Keratinocyte (primary cell): Measurements from ENCODE around the gene STAT3. TPM values are rescaled to one million over a fixed set of nuclear protein-coding genes. Genes with fewer than 3 reads are reported as not detected.

Experiments used
- DNase-seq: peaks from one replicate; pipeline ENCODE4 v3.0.0-alpha.2; 2011; ENCODE audit warnings: low read depth, missing footprints, low spot score
- FAIRE-seq: peaks from 2 replicates; lab custom pipeline; 2011; peaks lifted over from hg19 to GRCh38; lab: Jason Lieb, UNC
- H2AFZ ChIP-seq: 2 replicates; pipeline ENCODE4 v1.6.0; 2012; ENCODE audit warnings: low read length, control low read depth, inconsistent platforms; ENCODE audit not compliant: control insufficient read depth
- H3K27ac ChIP-seq: 2 replicates; pipeline ENCODE4 v1.5.1; 2011; ENCODE audit warnings: low read length; ENCODE audit not compliant: control insufficient read depth, insufficient read depth
- H3K27me3 ChIP-seq: 3 replicates; pipeline ENCODE4 v1.6.0; 2011; ENCODE audit warnings: low read length; ENCODE audit not compliant: control insufficient read depth, insufficient read depth; ENCODE audit errors: extremely low read depth
- H3K36me3 ChIP-seq, 2 experiments: 2 replicates in 1 of 2; 3 replicates in 1 of 2; pipeline ENCODE4 v1.5.1; 2011; ENCODE audit warnings: low read length in 2 of 2, mild to moderate bottlenecking in 1 of 2; ENCODE audit not compliant: control insufficient read depth in 2 of 2, insufficient read depth in 2 of 2; ENCODE audit errors: extremely low read depth in 1 of 2
- H3K4me1 ChIP-seq: 3 replicates; pipeline ENCODE4 v1.5.1; 2011; ENCODE audit warnings: low read length; ENCODE audit not compliant: control insufficient read depth, insufficient read depth; ENCODE audit errors: extremely low read depth
- H3K4me2 ChIP-seq: 3 replicates; pipeline ENCODE4 v1.6.0; 2011; ENCODE audit warnings: low read depth, low read length; ENCODE audit not compliant: control insufficient read depth, insufficient read depth; ENCODE audit errors: extremely low read depth
- H3K4me3 ChIP-seq, 3 experiments: fragments of 200-600 bp in 1 of 3; sonication (generic) in 1 of 3; 2 replicates in 2 of 3; 3 replicates in 1 of 3; pipeline ENCODE4 v1.5.1; 2011 to 2016; ENCODE audit warnings: low read length in 3 of 3, mild to moderate bottlenecking in 3 of 3, control low read depth in 2 of 3, inconsistent platforms in 1 of 3, low read depth in 1 of 3, mixed read lengths in 1 of 3, mixed run types in 1 of 3, moderate library complexity in 1 of 3; ENCODE audit not compliant: control insufficient read depth in 2 of 3, insufficient read depth in 2 of 3; ENCODE audit errors: extremely low read depth in 1 of 3
- H3K79me2 ChIP-seq: 2 replicates; pipeline ENCODE4 v1.6.0; 2012; ENCODE audit warnings: low read length; ENCODE audit not compliant: control insufficient read depth, insufficient read depth
- H3K9ac ChIP-seq: 3 replicates; pipeline ENCODE4 v1.6.0; 2011; ENCODE audit warnings: low read length; ENCODE audit not compliant: control insufficient read depth, insufficient read depth; ENCODE audit errors: extremely low read depth
- H3K9me1 ChIP-seq: 3 replicates; pipeline ENCODE4 v1.6.0; 2011; ENCODE audit warnings: low read length; ENCODE audit not compliant: control insufficient read depth, insufficient read depth; ENCODE audit errors: extremely low read depth
- H3K9me3 ChIP-seq: 2 replicates; pipeline ENCODE4 v1.5.1; 2012; ENCODE audit warnings: low read depth, low read length; ENCODE audit not compliant: control insufficient read depth
- H4K20me1 ChIP-seq: 3 replicates; pipeline ENCODE4 v1.6.0; 2011; ENCODE audit warnings: low read length; ENCODE audit not compliant: control insufficient read depth, insufficient read depth; ENCODE audit errors: extremely low read depth
- CTCF ChIP-seq, 3 experiments: IDR thresholded peaks in 1 of 3; conservative IDR thresholded peaks in 1 of 3; optimal IDR thresholded peaks in 1 of 3; 2 replicates in 2 of 3; 3 replicates in 1 of 3; pipeline versions ENCODE3 to v1.5.1; 2011; ENCODE audit warnings: low read length in 3 of 3, mild to moderate bottlenecking in 3 of 3, moderate library complexity in 2 of 3, control low read depth in 1 of 3, inconsistent platforms in 1 of 3; ENCODE audit not compliant: insufficient read depth in 2 of 3; ENCODE audit errors: extremely low read depth in 1 of 3
- EZH2 ChIP-seq: IDR thresholded peaks from one replicate; pipeline ENCODE4 v1.6.1; 2012; ENCODE audit warnings: inconsistent platforms, mild to moderate bottlenecking, low read length, moderate library complexity
- dilution Hi-C: fragments of 300-500 bp; cut with MboI; formaldehyde crosslinking; loops from one replicate; pipeline ENCODE4 v1.7.0; 2020; ENCODE audit warnings: low sequenced_read_pairs; ENCODE audit not compliant: extremely low pct_ligation_motif_present
- polyA plus RNA-seq, 5 experiments: library from polyadenylated mRNA; depleted of rRNA in 3 of 5; stranded (reverse) in 3 of 5; stranded (forward) in 1 of 5; unstranded in 1 of 5; fragments of >200 nt; gene quantifications; 1 replicate in 1 of 5; 2 replicates in 3 of 5; 3 replicates in 1 of 5; pipeline versions ENCODE4 v1.2.1 to v1.2.3, GENCODE V29; 2011 to 2012; ENCODE audit warnings: missing spikeins in 2 of 5, low read depth in 1 of 5, low replicate concordance in 1 of 5

Gene STAT3
- polyA plus RNA-seq, 1 donor (not counting 4 experiments of a cell fraction or from before 2014, with no cell fraction given) = 37.4 TPM

GRCh38 chr17:42431758-42432161 lies 43.5 kb upstream of the STAT3 start:
- H3K4me1 ChIP-seq = peaks cover 12% of the 10 kb centered on the region
- no peaks in the 10 kb centered on the region for H3K9me3 ChIP-seq
- H3K36me3 ChIP-seq = no peaks in the 10 kb centered on the region
- no peak overlapping the region for H3K4me3 ChIP-seq
- no peak overlapping the region for H2AFZ ChIP-seq
- DNase-seq (no peak), FAIRE-seq (no peak)
- no peak overlapping the region for H3K4me2 ChIP-seq
- H3K27me3 ChIP-seq = no peaks in the 10 kb centered on the region
- no peaks in the 10 kb centered on the region for H4K20me1 ChIP-seq
- no peak for TF ChIP-seq EZH2
- no peak for TF ChIP-seq CTCF (optimal IDR thresholded peaks at IDR 0.05 in 1 of 3, IDR thresholded peaks at IDR 0.05 in 1 of 3, conservative IDR thresholded peaks at IDR 0.05 in 1 of 3; ENCODE audit: extremely low read depth in 1 of 3, insufficient read depth in 2 of 3, low read length in 3 of 3)
- no peaks in the 10 kb centered on the region for H3K79me2 ChIP-seq
- no peaks in the 10 kb centered on the region for H3K9me1 ChIP-seq
- H3K27ac ChIP-seq = no peak overlapping the region
- no peak overlapping the region for H3K9ac ChIP-seq
- dilution Hi-C loops = no loop called here

GRCh38 chr17:42429726-42430447 lies 41.6 kb upstream of the STAT3 start:
- Histone ChIP-seq H3K27ac (no peak overlapping the region), H2AFZ (no peak overlapping the region), H3K9ac (no peak overlapping the region), H3K4me1 (peaks cover 17% of the 10 kb centered on the region), H3K4me2 (no peak overlapping the region), H4K20me1 (no peaks in the 10 kb centered on the region), H3K9me3 (no peaks in the 10 kb centered on the region), H3K9me1 (no peaks in the 10 kb centered on the region), H3K27me3 (no peaks in the 10 kb centered on the region), H3K36me3 (no peaks in the 10 kb centered on the region), H3K4me3 (no peak overlapping the region), H3K79me2 (no peaks in the 10 kb centered on the region)
- no peak for DNase-seq
- FAIRE-seq = no peak
- dilution Hi-C loops = no loop called here
- TF ChIP-seq CTCF (optimal IDR thresholded peaks at IDR 0.05 in 1 of 3, IDR thresholded peaks at IDR 0.05 in 1 of 3, conservative IDR thresholded peaks at IDR 0.05 in 1 of 3; ENCODE audit: extremely low read depth in 1 of 3, insufficient read depth in 2 of 3, low read length in 3 of 3) (no peak), EZH2 (no peak)
